OCI-LY3 (cell line): ENCODE data around the gene TRMT1.

Experiments
- H2AFZ ChIP-seq: fragments of 200-600, 300-600 bp; shearing (Covaris generic); 2 replicates; pipeline ENCODE4 v1.6.0; 2014; ENCODE audit warnings: antibody characterized with exemption, low read depth, low read length
- H3K27ac ChIP-seq: fragments of 200-600, 300-600 bp; sonication (generic); 2 replicates; pipeline ENCODE4 v1.5.1; 2014; ENCODE audit warnings: mild to moderate bottlenecking, low read length, moderate library complexity, mixed read lengths
- H3K27me3 ChIP-seq: fragments of 200-600, 300-600 bp; sonication (generic); 2 replicates; pipeline ENCODE4 v1.6.1; 2014; ENCODE audit warnings: low read depth, low read length, mixed read lengths
- H3K36me3 ChIP-seq: fragments of 200-600, 300-600 bp; sonication (generic); replicated peaks from 2 replicates; pipeline ENCODE3; 2014; ENCODE audit warnings: low read depth, low read length, mixed read lengths
- H3K4me1 ChIP-seq: fragments of 300-600, 200-600 bp; sonication (generic); 2 replicates; pipeline ENCODE4 v1.6.1; 2014; ENCODE audit warnings: low read length, mixed read lengths
- H3K4me2 ChIP-seq: fragments of 200-600, 300-600 bp; sonication (generic); 2 replicates; pipeline ENCODE4 v1.6.1; 2014; ENCODE audit warnings: low read length, mixed read lengths
- H3K4me3 ChIP-seq: fragments of 300-600, 200-600 bp; sonication (generic); 2 replicates; pipeline ENCODE4 v1.5.1; 2014; ENCODE audit warnings: antibody characterized with exemption, mild to moderate bottlenecking, low read length, moderate library complexity
- H3K79me2 ChIP-seq: fragments of 300-600, 200-600 bp; shearing (Covaris generic); 2 replicates; pipeline ENCODE4 v1.6.1; 2014; ENCODE audit warnings: mild to moderate bottlenecking, low read length, mixed read lengths
- H3K9ac ChIP-seq: fragments of 300-600, 200-600 bp; shearing (Covaris generic); 2 replicates; pipeline ENCODE4 v1.6.0; 2014; ENCODE audit warnings: mild to moderate bottlenecking, low read length, moderate library complexity
- H3K9me3 ChIP-seq: fragments of 200-600, 300-600 bp; shearing (Covaris generic); 2 replicates; pipeline ENCODE4 v1.6.1; 2014; ENCODE audit warnings: low read length, mixed read lengths; ENCODE audit not compliant: insufficient read depth
- H4K20me1 ChIP-seq: fragments of 200-600, 300-600 bp; sonication (generic); 2 replicates; pipeline ENCODE4 v1.6.1; 2016; ENCODE audit warnings: low read length, mixed read lengths; ENCODE audit not compliant: insufficient read depth
- EZH2phosphoT487 ChIP-seq: fragments of 200-600 bp; shearing (Covaris generic); IDR thresholded peaks from 2 replicates; pipeline ENCODE4 v1.6.1; 2018; ENCODE audit warnings: antibody characterized with exemption, mixed run types, low read depth
- TF ChIP-seq, protein P1 (sequence below): fragments of 200-600, 300-600 bp; sonication (generic); IDR thresholded peaks from 2 replicates; pipeline ENCODE4 v1.5.1; 2014; ENCODE audit warnings: antibody characterized with exemption, low read length, low read depth

Gene TRMT1

DNA sequence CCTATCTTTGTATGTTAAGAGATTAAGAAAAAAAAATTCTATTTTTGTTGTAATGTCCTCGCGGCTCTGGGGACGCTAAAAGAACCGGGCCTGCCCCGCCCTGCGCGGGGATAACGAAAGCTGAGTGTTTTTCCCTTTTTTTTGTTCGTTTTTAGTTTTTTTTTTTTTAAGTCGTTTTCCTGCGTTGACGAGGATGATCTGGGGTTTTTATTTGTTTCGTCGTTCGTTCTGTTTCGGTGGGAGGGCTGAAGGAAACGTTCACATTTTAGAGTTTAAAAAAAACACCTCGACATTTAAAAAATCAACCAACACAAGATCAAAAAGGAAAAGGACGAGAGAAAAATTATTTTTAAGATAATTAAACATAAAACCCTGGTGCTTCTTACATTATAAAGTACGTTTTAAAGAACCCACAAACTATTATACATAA lies 19.5 kb downstream of the TRMT1 start:
- H4K20me1 ChIP-seq: peaks cover 5% of the 10 kb centered on the region; the same call in 1 of the 2 replicates
- no peak overlapping the region for H3K9ac ChIP-seq
- H3K79me2 ChIP-seq: peaks cover 9% of the 10 kb centered on the region
- H3K27ac ChIP-seq: no peak overlapping the region
- no peak overlapping the region for H3K4me3 ChIP-seq
- H3K4me2 ChIP-seq: no peak overlapping the region
- peaks cover 20% of the 10 kb centered on the region for H3K36me3 ChIP-seq
- peaks cover 47% of the 10 kb centered on the region for H3K4me1 ChIP-seq
- no peak for TF ChIP-seq EZH2phosphoT487
- TF ChIP-seq, protein P1, sequence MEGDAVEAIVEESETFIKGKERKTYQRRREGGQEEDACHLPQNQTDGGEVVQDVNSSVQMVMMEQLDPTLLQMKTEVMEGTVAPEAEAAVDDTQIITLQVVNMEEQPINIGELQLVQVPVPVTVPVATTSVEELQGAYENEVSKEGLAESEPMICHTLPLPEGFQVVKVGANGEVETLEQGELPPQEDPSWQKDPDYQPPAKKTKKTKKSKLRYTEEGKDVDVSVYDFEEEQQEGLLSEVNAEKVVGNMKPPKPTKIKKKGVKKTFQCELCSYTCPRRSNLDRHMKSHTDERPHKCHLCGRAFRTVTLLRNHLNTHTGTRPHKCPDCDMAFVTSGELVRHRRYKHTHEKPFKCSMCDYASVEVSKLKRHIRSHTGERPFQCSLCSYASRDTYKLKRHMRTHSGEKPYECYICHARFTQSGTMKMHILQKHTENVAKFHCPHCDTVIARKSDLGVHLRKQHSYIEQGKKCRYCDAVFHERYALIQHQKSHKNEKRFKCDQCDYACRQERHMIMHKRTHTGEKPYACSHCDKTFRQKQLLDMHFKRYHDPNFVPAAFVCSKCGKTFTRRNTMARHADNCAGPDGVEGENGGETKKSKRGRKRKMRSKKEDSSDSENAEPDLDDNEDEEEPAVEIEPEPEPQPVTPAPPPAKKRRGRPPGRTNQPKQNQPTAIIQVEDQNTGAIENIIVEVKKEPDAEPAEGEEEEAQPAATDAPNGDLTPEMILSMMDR: no peak
- no peak overlapping the region for H2AFZ ChIP-seq
- no peaks in the 10 kb centered on the region for H3K27me3 ChIP-seq
- H3K9me3 ChIP-seq: no peaks in the 10 kb centered on the region

DNA sequence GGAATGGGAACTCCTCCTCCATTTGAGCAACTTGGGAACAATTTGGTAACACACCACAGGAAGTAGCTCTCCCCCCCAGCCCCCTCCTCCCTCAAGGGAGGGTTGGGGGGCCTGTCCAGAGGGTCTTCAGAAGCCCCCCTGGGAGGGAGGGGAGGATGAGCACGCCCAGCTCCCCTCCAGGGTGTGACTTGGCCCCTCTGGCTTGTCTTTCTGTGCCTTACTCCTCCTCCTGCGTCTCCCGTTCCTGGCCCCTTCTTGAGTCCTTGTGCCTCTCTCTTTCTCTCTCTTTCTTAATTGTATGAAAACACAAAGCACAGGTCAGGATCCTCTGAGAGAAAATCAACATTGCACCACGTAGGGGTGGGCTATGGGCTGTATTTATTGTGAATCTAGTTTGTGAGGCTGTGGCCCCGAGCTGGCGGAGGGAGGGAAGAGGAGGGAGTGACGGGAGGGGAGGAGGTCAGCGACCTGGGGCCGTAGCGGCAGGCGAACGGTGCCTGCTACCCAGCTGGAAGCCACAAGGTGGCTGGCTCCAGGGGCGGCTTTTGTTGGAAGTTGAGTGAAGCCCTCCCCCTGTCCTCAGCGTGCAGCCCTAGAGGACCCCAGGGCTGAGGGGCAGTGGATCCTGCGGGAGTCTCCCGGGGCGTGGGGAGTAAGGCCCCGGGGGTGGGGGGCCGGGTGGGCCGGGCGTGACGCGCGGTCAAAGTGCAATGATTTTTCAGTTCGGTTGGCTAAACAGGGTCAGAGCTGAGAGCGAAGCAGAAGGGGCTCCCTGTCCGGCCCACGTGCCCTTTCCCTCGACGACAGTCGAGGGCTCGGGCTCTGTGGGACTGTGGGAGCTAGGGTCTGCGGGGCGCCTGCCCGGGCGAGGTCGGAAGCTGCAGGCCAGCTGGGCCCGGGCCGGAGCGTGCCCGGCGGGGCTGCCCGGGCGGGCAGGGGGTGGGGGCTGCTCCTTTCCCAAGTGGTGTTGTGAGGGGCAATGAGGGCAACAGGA lies 20.3 kb downstream of the TRMT1 start:
- peak overlapping the region; percentile 69 for H3K4me3 ChIP-seq
- H4K20me1 ChIP-seq: peaks cover 5% of the 10 kb centered on the region; the same call in 1 of the 2 replicates
- H3K27ac ChIP-seq: peak overlapping the region; percentile 5; the same call in 1 of the 2 replicates
- no peak overlapping the region for H2AFZ ChIP-seq
- peaks cover under 1% of the 10 kb centered on the region for H3K79me2 ChIP-seq
- no peaks in the 10 kb centered on the region for H3K27me3 ChIP-seq
- H3K4me2 ChIP-seq: peak overlapping the region; percentile 89
- peaks cover 39% of the 10 kb centered on the region for H3K4me1 ChIP-seq
- H3K9ac ChIP-seq: peak overlapping the region; percentile 51
- TF ChIP-seq EZH2phosphoT487: no peak
- TF ChIP-seq, protein P1: peak; percentile 8; the same call in 1 of the 2 replicates
- H3K9me3 ChIP-seq: no peaks in the 10 kb centered on the region
- peaks cover 20% of the 10 kb centered on the region for H3K36me3 ChIP-seq

DNA sequence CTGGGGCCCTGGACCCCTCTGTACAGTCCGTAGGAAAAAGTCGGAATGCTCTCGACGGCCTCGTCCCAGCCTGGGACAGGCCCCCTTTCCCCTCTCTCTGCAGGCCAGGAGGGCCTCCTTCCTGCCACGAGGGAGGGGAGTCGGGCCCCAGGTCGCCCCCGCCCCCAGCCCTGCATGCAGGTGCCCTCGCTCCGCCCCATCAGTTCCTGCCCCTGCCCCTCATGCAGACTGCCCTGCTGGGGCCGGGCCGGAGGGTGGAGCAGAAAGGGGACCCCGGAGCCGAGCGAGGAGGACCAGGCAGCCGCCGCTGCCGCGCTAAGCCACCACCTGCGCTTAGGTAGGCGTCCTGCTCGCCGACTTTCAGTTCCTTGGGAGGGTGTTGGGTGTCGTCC lies 21.2 kb downstream of the TRMT1 start:
- peaks cover 34% of the 10 kb centered on the region for H3K4me1 ChIP-seq
- peak overlapping the region; percentile 51 for H3K9ac ChIP-seq
- peaks cover 4% of the 10 kb centered on the region; the same call in 1 of the 2 replicates for H4K20me1 ChIP-seq
- H3K4me3 ChIP-seq: peak overlapping the region; percentile 69
- no peaks in the 10 kb centered on the region for H3K27me3 ChIP-seq
- H3K36me3 ChIP-seq: peaks cover 15% of the 10 kb centered on the region
- peak overlapping the region; percentile 89 for H3K4me2 ChIP-seq
- H3K9me3 ChIP-seq: no peaks in the 10 kb centered on the region
- TF ChIP-seq EZH2phosphoT487: no peak
- TF ChIP-seq, protein P1: no peak
- no peaks in the 10 kb centered on the region for H3K79me2 ChIP-seq
- H3K27ac ChIP-seq: no peak overlapping the region; the same call in 1 of the 2 replicates
- no peak overlapping the region for H2AFZ ChIP-seq

DNA sequence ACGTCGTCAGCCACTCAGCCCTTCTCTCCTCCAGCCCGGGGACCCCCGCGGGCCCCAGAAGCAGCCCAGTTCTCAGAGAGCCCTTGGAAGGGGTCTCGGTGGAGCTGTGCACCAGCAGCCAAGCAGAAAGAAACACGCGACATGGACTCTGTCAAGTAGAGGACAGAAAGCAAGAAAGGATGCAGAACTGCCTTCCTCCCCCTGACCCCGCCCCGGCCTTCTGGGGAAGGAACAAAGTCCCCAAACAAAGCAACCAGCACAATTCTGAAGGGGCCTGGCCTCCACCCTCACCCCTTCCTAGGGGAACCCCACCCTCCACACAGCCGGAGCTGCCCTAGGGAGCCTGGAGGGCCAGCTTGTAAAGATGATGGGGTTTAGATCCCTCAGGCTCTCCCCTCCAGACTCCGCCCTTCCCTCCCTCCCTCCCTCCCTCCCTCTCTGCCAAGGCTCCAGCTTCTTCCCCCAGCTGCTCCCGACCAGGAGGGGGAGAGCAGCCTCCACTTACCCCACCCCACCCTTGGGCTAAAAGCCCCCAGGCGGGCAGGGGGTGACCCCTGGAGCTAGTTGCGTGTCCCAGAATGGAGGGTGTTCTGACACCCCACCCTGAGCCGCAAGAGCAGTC lies 21.7 kb downstream of the TRMT1 start:
- no peaks in the 10 kb centered on the region for H3K79me2 ChIP-seq
- no peaks in the 10 kb centered on the region for H3K9me3 ChIP-seq
- H3K4me2 ChIP-seq: peak overlapping the region; percentile 89
- H4K20me1 ChIP-seq: no peaks in the 10 kb centered on the region
- peak overlapping the region; percentile 51 for H3K9ac ChIP-seq
- no peaks in the 10 kb centered on the region for H3K27me3 ChIP-seq
- peak overlapping the region; percentile 69 for H3K4me3 ChIP-seq
- peaks cover 10% of the 10 kb centered on the region for H3K36me3 ChIP-seq
- peaks cover 28% of the 10 kb centered on the region for H3K4me1 ChIP-seq
- peak overlapping the region; percentile 17; the same call in 1 of the 2 replicates for H3K27ac ChIP-seq
- H2AFZ ChIP-seq: peak overlapping the region; percentile 47; the same call in 1 of the 2 replicates
- TF ChIP-seq, protein P1: no peak
